ENCODE measurements around the gene GPBP1. TPM values are rescaled to one million over a fixed set of nuclear protein-coding genes. Genes with fewer than 3 reads are reported as not detected.
"Not testable (repeated sequence)": the region's sequence is repeated elsewhere in the genome, so short reads cannot be mapped to it uniquely, and the experiment has no call there.

GPBP1 gene
- total RNA-seq, 1 experiment from 2014 or later: 69.5 TPM

GRCh38 chr5:57167201-57167600 lies 6.7 kb upstream of the GPBP1 start:
- ChIA-PET RAD21 (ENCODE audit: low non-redundant PET in 1 of 2, low total read pairs in 2 of 2, uncharacterized antibody in 2 of 2, unreplicated experiment in 2 of 2) (no interaction called here), POLR2A (no interaction called here), CTCF (no interaction called here)
- H3K27me3 ChIP-seq (ENCODE audit: insufficient read depth, low read length): no peaks in the 10 kb centered on the region
- BruUV-seq (replicated peaks): no TSS peak
- TF ChIP-seq SIN3A (IDR thresholded peaks at IDR 0.05; ENCODE audit: low read depth) (no peak), YY1 (IDR thresholded peaks at IDR 0.05; ENCODE audit: extremely low read depth, insufficient replicate concordance, low read depth, low read length) (no peak), ELF1 (IDR thresholded peaks at IDR 0.05; ENCODE audit: borderline replicate concordance, low read depth) (no peak), EZH2 (IDR thresholded peaks at IDR 0.05) (no peak), CTCF (IDR thresholded peaks at IDR 0.05 in 2 of 3, conservative IDR thresholded peaks at IDR 0.05 in 1 of 3; ENCODE audit: borderline replicate concordance in 1 of 3, insufficient read depth in 1 of 3, low read depth in 2 of 3, low read length in 2 of 3) (no peak), SP1 (IDR thresholded peaks at IDR 0.05; ENCODE audit: low read depth) (no peak), RAD21 (IDR thresholded peaks at IDR 0.05; ENCODE audit: low read depth) (no peak), EGR1 (IDR thresholded peaks at IDR 0.05; ENCODE audit: low read depth) (no peak), POLR2A (IDR thresholded peaks at IDR 0.05; ENCODE audit: borderline replicate concordance, extremely low read depth, insufficient read depth, insufficient read length) (no peak), ZFX (IDR thresholded peaks at IDR 0.05) (no peak), POLR2AphosphoS5 (IDR thresholded peaks at IDR 0.05; ENCODE audit: low read depth, low read length) (no peak), FOSL1 (IDR thresholded peaks at IDR 0.05; ENCODE audit: low read depth) (no peak), CBX3 (IDR thresholded peaks at IDR 0.05; ENCODE audit: low read depth) (no peak)
- ATAC-seq: no peak
- H3K4me1 ChIP-seq (ENCODE audit: control insufficient read depth in 1 of 2, insufficient read depth in 2 of 2, low read length in 2 of 2): peaks cover 7 to 15% of the 10 kb centered on the region in 2 experiments; a peak in 3 of 4 replicates
- H2AFZ ChIP-seq (ENCODE audit: low read depth, low read length, poor library complexity, severe bottlenecking): no peak overlapping the region
- H3K9ac ChIP-seq (ENCODE audit: low read length): no peak overlapping the region
- no peaks in the 10 kb centered on the region for H3K9me3 ChIP-seq (ENCODE audit: control insufficient read depth in 1 of 2, insufficient read depth in 1 of 2, low read depth in 1 of 2, low read length in 2 of 2)
- no peak overlapping the region for H3K4me2 ChIP-seq (ENCODE audit: low read length)
- no peaks in the 10 kb centered on the region for H3K79me2 ChIP-seq (ENCODE audit: insufficient read depth, low read length)
- no peaks in the 10 kb centered on the region for H3K9me2 ChIP-seq (ENCODE audit: insufficient read depth)
- no peak for DNase-seq (ENCODE audit: low read depth, low spot score)
- no peak overlapping the region for H3K27ac ChIP-seq (ENCODE audit: low read depth, low read length)
- intact Hi-C loops (cut with micrococcal nuclease): no loop called here
- H3K36me3 ChIP-seq (ENCODE audit: control insufficient read depth in 1 of 2, insufficient read depth in 2 of 2, low read length in 2 of 2): no peaks in the 10 kb centered on the region
- H4K20me1 ChIP-seq (ENCODE audit: insufficient read depth): no peaks in the 10 kb centered on the region
- H3K4me3 ChIP-seq (replicated peaks in 1 of 2; ENCODE audit: low read depth in 1 of 2, low read length in 2 of 2): no peak overlapping the region

GRCh38 chr5:57170116-57170515 lies 3.7 kb upstream of the GPBP1 start:
- Histone ChIP-seq H3K79me2 (ENCODE audit: insufficient read depth, low read length) (peaks cover 13% of the 10 kb centered on the region), H3K4me1 (ENCODE audit: control insufficient read depth in 1 of 2, insufficient read depth in 2 of 2, low read length in 2 of 2) (peaks cover 7 to 21% of the 10 kb centered on the region in 2 experiments; a peak in 3 of 4 replicates)
- RAD21 ChIA-PET (ENCODE audit: low non-redundant PET in 1 of 2, low total read pairs in 2 of 2, uncharacterized antibody in 2 of 2, unreplicated experiment in 2 of 2); ATAC-seq; H3K4me3 ChIP-seq (replicated peaks in 1 of 2; ENCODE audit: low read depth in 1 of 2, low read length in 2 of 2); CTCF ChIA-PET; DNase-seq (ENCODE audit: low read depth, low spot score); BruUV-seq (replicated peaks); H3K9me3 ChIP-seq (ENCODE audit: control insufficient read depth in 1 of 2, insufficient read depth in 1 of 2, low read depth in 1 of 2, low read length in 2 of 2); H2AFZ ChIP-seq (ENCODE audit: low read depth, low read length, poor library complexity, severe bottlenecking); H3K9ac ChIP-seq (ENCODE audit: low read length); H3K27ac ChIP-seq (ENCODE audit: low read depth, low read length); H3K9me2 ChIP-seq (ENCODE audit: insufficient read depth); H3K4me2 ChIP-seq (ENCODE audit: low read length); H3K27me3 ChIP-seq (ENCODE audit: insufficient read depth, low read length); H3K36me3 ChIP-seq (ENCODE audit: control insufficient read depth in 1 of 2, insufficient read depth in 2 of 2, low read length in 2 of 2); H4K20me1 ChIP-seq (ENCODE audit: insufficient read depth): not testable (repeated sequence)
- POLR2A ChIA-PET: interaction anchor here (0.6 kb wide), 1 partner anchor 10 kb away, joined by 3 read pairs; no protein-coding TSS in a partner anchor
- intact Hi-C loops (cut with micrococcal nuclease): loop anchor here (5.0 kb wide), 1 partner anchor 138 kb away; no protein-coding TSS in a partner anchor
